Heart left ventricle (tissue), 16 donors: ENCODE results near the gene KRTAP4-11. TPM values are rescaled to one million over a fixed set of nuclear protein-coding genes. Genes with fewer than 3 reads are reported as not detected.
"Not testable (repeated sequence)": the region's sequence is repeated elsewhere in the genome, so short reads cannot be mapped to it uniquely, and the experiment has no call there.

ENCODE experiments used
- ATAC-seq, 4 donors: fragments of 200-7000 bp; cut with Tn5 transposase; one replicate each; pipeline ENCODE4 v1.9.1; 2020 to 2022; ENCODE audit warnings: moderate library complexity in 4 of 4, mild to moderate bottlenecking in 3 of 4, moderate number of reproducible peaks in 1 of 4
- DNase-seq, 5 donors: peaks; one replicate each; pipeline ENCODE4 v3.0.0-alpha.2; 2020
- H3K27ac ChIP-seq, 12 donors: fragments of 200-600 bp; sonication (generic) in 4 of 12; one replicate each; pipeline versions ENCODE4 v1.5.0 to v1.8.0; 2016 to 2022; ENCODE audit warnings: mild to moderate bottlenecking in 2 of 12
- H3K27me3 ChIP-seq, 9 donors: fragments of 200-600 bp; sonication (generic) in 2 of 9; one replicate each; pipeline versions ENCODE4 v1.5.1 to v1.8.0; 2016 to 2022; ENCODE audit warnings: mild to moderate bottlenecking in 3 of 9
- H3K36me3 ChIP-seq, 9 donors: fragments of 200-600 bp; sonication (generic) in 2 of 9; one replicate each; pipeline versions ENCODE4 v1.5.0 to v1.8.0; 2018 to 2022; ENCODE audit warnings: mild to moderate bottlenecking in 2 of 9
- H3K4me1 ChIP-seq, 12 donors: fragments of 200-600 bp; sonication (generic) in 4 of 12; one replicate each; pipeline versions ENCODE4 v1.5.0 to v1.8.0; 2016 to 2022; ENCODE audit warnings: mild to moderate bottlenecking in 3 of 12
- H3K4me3 ChIP-seq, 12 donors: fragments of 200-600 bp; sonication (generic) in 4 of 12; one replicate each; pipeline versions ENCODE4 v1.5.0 to v1.8.0; 2017 to 2022; ENCODE audit warnings: mild to moderate bottlenecking in 9 of 12, moderate library complexity in 4 of 12
- H3K9me3 ChIP-seq, 12 donors: fragments of 200-600 bp; sonication (generic) in 4 of 12; one replicate each; pipeline versions ENCODE4 v1.5.0 to v1.8.0; 2016 to 2022; ENCODE audit warnings: mild to moderate bottlenecking in 1 of 12
- CTCF ChIP-seq, 12 donors: fragments of 200-600 bp; sonication (generic) in 4 of 12; IDR thresholded peaks; one replicate each; pipeline versions ENCODE4 v1.5.0 to v1.8.0; 2018 to 2022; ENCODE audit warnings: antibody characterized with exemption in 12 of 12, mild to moderate bottlenecking in 5 of 12
- POLR2A ChIP-seq, 2 donors: fragments of 450-650 bp; IDR thresholded peaks; one replicate each; pipeline ENCODE4 v1.6.1; 2017; ENCODE audit warnings: antibody characterized with exemption in 2 of 2, mild to moderate bottlenecking in 2 of 2, moderate library complexity in 2 of 2
- WGBS, 4 donors: extraction: QIAGEN DNeasy Blood & Tissue Kit in 2 of 4; methylation state at CpG; one replicate each; pipeline versions ENCODE4 v1.1.5 to v1.1.7; 2013 to 2018; 5-methylcytosine and 5-hydroxymethylcytosine counted together
- intact Hi-C, 10 donors: fragments of 100-400 bp; cut with DNase I; formaldehyde crosslinking; loops; one replicate each; pipeline versions ENCODE4 v1.11.1 to v1.14.2; 2022
- polyA plus RNA-seq, 2 donors: library from polyadenylated mRNA; stranded (reverse); fragments of 200-250 nt; gene quantifications; one replicate each; pipeline ENCODE4 v1.2.3, GENCODE V29; 2013
- total RNA-seq, 9 donors: library from RNA; depleted of rRNA in 2 of 9; stranded (reverse); fragments of >200 nt in 2 of 9; fragmentation: NEBNext Ultra II Directional in 3 of 9; extraction: Animal tissue kit (Norgen Biotek cat#: 25700) in 3 of 9; gene quantifications; one replicate each; pipeline versions ENCODE4 v1.1.0 to v1.2.4, GENCODE V29; 2016 to 2023
- donor health status: ischemic (EF 13 %, LVEDD 7.1; RV severe dilation, severe dysfunction).
- donor health status: healthy with polysubstance abuse.
- donor health status: DM: no; HTN: yes; CAD: no.
- donor health status: DM: no; HTN: no; CAD: no.
- donor health status: ischemic (EF 25% LVEDD 6.9; RV normal size, moderate dysfunction).
- donor health status: ischemic (EF 25% LVEDD 5.7; RV mildly dilated, moderate dysfunction).
- donor health status: healthy.
- donor health status: DM: yes; HTN: yes; CAD: no.
- donor health status: ischemic (EF 35%, LVEDD 5.7; RV mildly dilated, moderate dysfunction).
- donor health status: nonischemic (EF 11% LVEDD 7.7; RV severe dilation, severe dysfunction).
- donor health status: DM: yes; HTN: yes; CAD: no.
- donor health status: PGD.
- donor health status: ischemic (EF 29% LVEDD 5.4; RV normal size, mild dysfunction).
- donor health status: nonischemic (EF 23%, LVEDD 6.1; RV moderate dilation, normal function).

Gene KRTAP4-11
- total and polyA plus RNA-seq, 11 donors, result not detected

- TF ChIP-seq POLR2A (IDR thresholded peaks at IDR 0.05), result no peak
- TF ChIP-seq CTCF (IDR thresholded peaks at IDR 0.05), result no peak
- 89 to 95% (median 93%) methylated on average over 1 of the region's 1 CpG for WGBS, 4 donors
- Histone ChIP-seq H3K4me1 (no peaks in the 10 kb centered on the region), H3K27ac (no peak overlapping the region), H3K4me3 (no peak overlapping the region), H3K27me3 (peaks cover 0 to 24% (median 3%) of the 10 kb centered on the region in 9 donors), H3K9me3 (no peaks in the 10 kb centered on the region), H3K36me3 (no peaks in the 10 kb centered on the region)
- intact Hi-C loops, result no loop called here
- ATAC-seq (no peak), DNase-seq (no peak)
Observed at GRCh38 chr17:41103896-41104295, 14.3 kb downstream of the KRTAP4-11 start.

GRCh38 chr17:41101586-41102259 lies 16.4 kb downstream of the KRTAP4-11 start, which contains the start of gene KRTAP4-16:
Gene KRTAP4-16, minus strand, starts transcription at chr17:41102209. Its CDS starts 0 bp downstream, at chr17:41102209.
- Histone ChIP-seq H3K36me3 (no peaks in the 10 kb centered on the region), H3K4me3 (no peak within 1 kb of the TSS), H3K27me3 (peaks cover 0 to 14% (median 3%) of the 10 kb centered on the region in 9 donors), H3K9me3 (no peaks in the 10 kb centered on the region), H3K4me1 (no peaks in the 10 kb centered on the region), H3K27ac (no peak within 1 kb of the TSS)
- ATAC-seq (no peak), DNase-seq (no peak)
- TF ChIP-seq CTCF (IDR thresholded peaks at IDR 0.05) (no peak), POLR2A (IDR thresholded peaks at IDR 0.05) (no peak)
- WGBS, 4 donors, result 37 to 44% (median 42%) methylated on average over 10 of the region's 10 CpGs
- intact Hi-C loops, result no loop called here

GRCh38 chr17:41099682-41100480 lies 18.3 kb downstream of the KRTAP4-11 start:
- ATAC-seq, H3K4me1 ChIP-seq, H3K9me3 ChIP-seq, H3K4me3 ChIP-seq, H3K27ac ChIP-seq, H3K36me3 ChIP-seq, intact Hi-C loops, DNase-seq: not testable (repeated sequence)
- H3K27me3 ChIP-seq, result peaks cover 0 to 11% (median 3%) of the 10 kb centered on the region in 9 donors
- WGBS, 4 donors, result 50 to 61% (median 56%) methylated on average over 7 of the region's 7 CpGs

GRCh38 chr17:41098481-41098880 lies 19.7 kb downstream of the KRTAP4-11 start:
- H3K9me3 ChIP-seq, result no peaks in the 10 kb centered on the region
- ATAC-seq (no peak), DNase-seq (no peak)
- no peaks in the 10 kb centered on the region for H3K36me3 ChIP-seq
- WGBS, 4 donors, result 77 to 84% (median 78%) methylated on average over 6 of the region's 6 CpGs
- no peak overlapping the region for H3K27ac ChIP-seq
- intact Hi-C loops, result no loop called here
- H3K4me3 ChIP-seq, result no peak overlapping the region
- H3K27me3 ChIP-seq, result peaks cover 0 to 11% (median 3%) of the 10 kb centered on the region in 9 donors
- TF ChIP-seq CTCF (IDR thresholded peaks at IDR 0.05), result no peak
- no peak for TF ChIP-seq POLR2A (IDR thresholded peaks at IDR 0.05)
- no peaks in the 10 kb centered on the region for H3K4me1 ChIP-seq
